Measurements from ENCODE around the gene PLEKHG3. TPM values are rescaled to one million over a fixed set of nuclear protein-coding genes. Genes with fewer than 3 reads are reported as not detected.

The PLEKHG3 gene
- total RNA-seq, 2 experiments from 2014 or later, result 6.3 to 7.1 TPM

- ChIA-PET CTCF (interaction anchor here (0.9 kb wide), 1 partner anchor 46 kb away, joined by 4 read pairs; no protein-coding TSS in a partner anchor), POLR2A (no interaction called here)
- Mint-ChIP-seq H3K4me3 (no peak overlapping the region), H3K36me3 (ENCODE audit: low read depth) (no peaks in the 10 kb centered on the region), H3K9me3 (ENCODE audit: low read depth) (no peaks in the 10 kb centered on the region), H3K27ac (no peak overlapping the region), H3K4me1 (peaks cover 21% of the 10 kb centered on the region), H3K27me3 (no peaks in the 10 kb centered on the region)
- intact Hi-C loops (cut with DNase I, micrococcal nuclease), result no loop called here
- DNase-seq, result no peak
- ATAC-seq, result no peak
These were observed 48.7 kb downstream of the PLEKHG3 start for GRCh38 chr14:64752909-64753308.

GRCh38 chr14:64753374-64753773 is 49.1 kb downstream of the PLEKHG3 start:
- Mint-ChIP-seq H3K4me1 (peaks cover 21% of the 10 kb centered on the region), H3K9me3 (ENCODE audit: low read depth) (no peaks in the 10 kb centered on the region), H3K36me3 (ENCODE audit: low read depth) (no peaks in the 10 kb centered on the region), H3K27me3 (no peaks in the 10 kb centered on the region), H3K4me3 (no peak overlapping the region), H3K27ac (no peak overlapping the region)
- intact Hi-C loops (cut with DNase I, micrococcal nuclease), result no loop called here
- ChIA-PET CTCF (interaction anchor here (0.6 to 0.9 kb wide), 2 partner anchors 46 to 906 kb away, joined by 4 read pairs; no protein-coding TSS in a partner anchor), POLR2A (no interaction called here)
- no peak for ATAC-seq
- no peak for DNase-seq

- intact Hi-C loops (cut with DNase I, micrococcal nuclease), result no loop called here
- Mint-ChIP-seq H3K4me1 (peaks cover 21% of the 10 kb centered on the region), H3K27ac (no peak overlapping the region), H3K36me3 (ENCODE audit: low read depth) (no peaks in the 10 kb centered on the region), H3K4me3 (no peak overlapping the region), H3K27me3 (no peaks in the 10 kb centered on the region), H3K9me3 (ENCODE audit: low read depth) (no peaks in the 10 kb centered on the region)
- ChIA-PET CTCF (no interaction called here), POLR2A (no interaction called here)
- DNase-seq, result no peak
- ATAC-seq, result no peak
These were observed 49.8 kb downstream of the PLEKHG3 start for GRCh38 chr14:64753999-64754398.

- no peak overlapping the region for H3K27ac Mint-ChIP-seq
- no peaks in the 10 kb centered on the region for H3K27me3 Mint-ChIP-seq
- H3K4me3 Mint-ChIP-seq, result no peak overlapping the region
- no peaks in the 10 kb centered on the region for H3K36me3 Mint-ChIP-seq (ENCODE audit: low read depth)
- ATAC-seq (no peak), DNase-seq (no peak)
- intact Hi-C loops (cut with DNase I, micrococcal nuclease), result no loop called here
- POLR2A ChIA-PET, result no interaction called here
- CTCF ChIA-PET, result no interaction called here
- H3K9me3 Mint-ChIP-seq (ENCODE audit: low read depth), result no peaks in the 10 kb centered on the region
- H3K4me1 Mint-ChIP-seq, result peaks cover 21% of the 10 kb centered on the region
These were observed 50.5 kb downstream of the PLEKHG3 start for GRCh38 chr14:64754685-64755084.

GRCh38 chr14:64755781-64756221 is 51.6 kb downstream of the PLEKHG3 start:
- peak; percentile 73 for DNase-seq
- ChIA-PET CTCF (interaction anchor here (0.7 kb wide), 1 partner anchor 23 kb away, joined by 4 read pairs; no protein-coding TSS in a partner anchor), POLR2A (no interaction called here)
- Mint-ChIP-seq H3K27ac (no peak overlapping the region), H3K27me3 (no peaks in the 10 kb centered on the region), H3K4me1 (peaks cover 24% of the 10 kb centered on the region), H3K9me3 (ENCODE audit: low read depth) (no peaks in the 10 kb centered on the region), H3K4me3 (no peak overlapping the region), H3K36me3 (ENCODE audit: low read depth) (no peaks in the 10 kb centered on the region)
- peak; percentile 94 for ATAC-seq
- intact Hi-C loops (cut with DNase I, micrococcal nuclease), result no loop called here

GRCh38 chr14:64756712-64757111 is 52.5 kb downstream of the PLEKHG3 start:
- CTCF ChIA-PET, result interaction anchor here (0.6 to 0.7 kb wide), 2 partner anchors 24 to 217 kb away, joined by 3 to 4 read pairs; no protein-coding TSS in a partner anchor
- H3K27ac Mint-ChIP-seq, result no peak overlapping the region
- ATAC-seq, result no peak

GRCh38 chr14:64757601-64758000 is 53.4 kb downstream of the PLEKHG3 start:
- H3K36me3 Mint-ChIP-seq (ENCODE audit: low read depth), result no peaks in the 10 kb centered on the region
- CTCF ChIA-PET, result interaction anchor here (0.6 kb wide), 1 partner anchor 216 kb away, joined by 3 read pairs; no protein-coding TSS in a partner anchor
- no peak for ATAC-seq
- POLR2A ChIA-PET, result no interaction called here
- intact Hi-C loops (cut with DNase I, micrococcal nuclease), result no loop called here
- no peak overlapping the region for H3K4me3 Mint-ChIP-seq
- H3K9me3 Mint-ChIP-seq (ENCODE audit: low read depth), result no peaks in the 10 kb centered on the region
- no peak overlapping the region for H3K27ac Mint-ChIP-seq
- DNase-seq, result no peak
- no peaks in the 10 kb centered on the region for H3K27me3 Mint-ChIP-seq
- H3K4me1 Mint-ChIP-seq, result peaks cover 34% of the 10 kb centered on the region

More at GRCh38 chr14:64756712-64757111, 52.5 kb downstream of the PLEKHG3 start:
- no peaks in the 10 kb centered on the region for H3K27me3 Mint-ChIP-seq
- POLR2A ChIA-PET, result no interaction called here
- H3K4me3 Mint-ChIP-seq, result no peak overlapping the region
- no peaks in the 10 kb centered on the region for H3K36me3 Mint-ChIP-seq (ENCODE audit: low read depth)
- intact Hi-C loops (cut with DNase I, micrococcal nuclease), result no loop called here
- no peaks in the 10 kb centered on the region for H3K9me3 Mint-ChIP-seq (ENCODE audit: low read depth)
- DNase-seq, result no peak
- peaks cover 29% of the 10 kb centered on the region for H3K4me1 Mint-ChIP-seq

GRCh38 chr14:64758025-64758521 is 53.8 kb downstream of the PLEKHG3 start:
- Mint-ChIP-seq H3K27me3 (no peaks in the 10 kb centered on the region), H3K4me1 (peaks cover 36% of the 10 kb centered on the region), H3K27ac (no peak overlapping the region), H3K36me3 (ENCODE audit: low read depth) (no peaks in the 10 kb centered on the region), H3K4me3 (no peak overlapping the region), H3K9me3 (ENCODE audit: low read depth) (no peaks in the 10 kb centered on the region)
- ATAC-seq (no peak), DNase-seq (no peak)
- ChIA-PET CTCF (interaction anchor here (1.2 to 2.3 kb wide), 2 partner anchors 38 to 133 kb away, joined by 4 to 15 read pairs; no protein-coding TSS in a partner anchor), POLR2A (no interaction called here)
- intact Hi-C loops (cut with DNase I, micrococcal nuclease), result no loop called here

- H3K4me1 Mint-ChIP-seq, result peaks cover 44% of the 10 kb centered on the region
- ATAC-seq, result no peak
- H3K4me3 Mint-ChIP-seq, result no peak overlapping the region
- H3K36me3 Mint-ChIP-seq (ENCODE audit: low read depth), result no peaks in the 10 kb centered on the region
- DNase-seq, result no peak
- ChIA-PET CTCF (interaction anchor here (0.6 to 2.3 kb wide), 7 partner anchors 9 to 424 kb away, joined by 3 to 15 read pairs (median 3); no protein-coding TSS in a partner anchor), POLR2A (no interaction called here)
- H3K27me3 Mint-ChIP-seq, result no peaks in the 10 kb centered on the region
- H3K27ac Mint-ChIP-seq, result no peak overlapping the region
- no peaks in the 10 kb centered on the region for H3K9me3 Mint-ChIP-seq (ENCODE audit: low read depth)
- intact Hi-C loops (cut with DNase I, micrococcal nuclease), result no loop called here
These were observed 54.7 kb downstream of the PLEKHG3 start for GRCh38 chr14:64758691-64759554.

- Mint-ChIP-seq H3K4me3 (no peak overlapping the region), H3K4me1 (peaks cover 50% of the 10 kb centered on the region), H3K36me3 (ENCODE audit: low read depth) (no peaks in the 10 kb centered on the region), H3K27me3 (no peaks in the 10 kb centered on the region), H3K9me3 (ENCODE audit: low read depth) (no peaks in the 10 kb centered on the region), H3K27ac (no peak overlapping the region)
- ChIA-PET CTCF (interaction anchor here (0.6 to 2.3 kb wide), 8 partner anchors 9 to 134 kb away, joined by 3 to 15 read pairs (median 4); no protein-coding TSS in a partner anchor), POLR2A (no interaction called here)
- no peak for DNase-seq
- ATAC-seq, result no peak
- intact Hi-C loops (cut with DNase I, micrococcal nuclease), result no loop called here
These were observed 55.3 kb downstream of the PLEKHG3 start for GRCh38 chr14:64759555-64759938.

- CTCF ChIA-PET, result interaction anchor here (0.6 to 2.4 kb wide), 10 partner anchors 10 to 221 kb away, joined by 3 to 15 read pairs (median 4); no protein-coding TSS in a partner anchor
- Mint-ChIP-seq H3K27ac (no peak overlapping the region), H3K27me3 (no peaks in the 10 kb centered on the region), H3K4me1 (peaks cover 48% of the 10 kb centered on the region), H3K4me3 (no peak overlapping the region), H3K9me3 (ENCODE audit: low read depth) (no peaks in the 10 kb centered on the region), H3K36me3 (ENCODE audit: low read depth) (no peaks in the 10 kb centered on the region)
- POLR2A ChIA-PET, result no interaction called here
- intact Hi-C loops (cut with DNase I, micrococcal nuclease), result loop anchor here (1.0 to 10.0 kb wide), 4 partner anchors 132 to 423 kb away; no protein-coding TSS in a partner anchor
- ATAC-seq (no peak), DNase-seq (peak; percentile 82)
These were observed 56.0 kb downstream of the PLEKHG3 start for GRCh38 chr14:64760146-64760755.

Data from activated CD4-positive, alpha-beta T cell treated with anti-CD3 and anti-CD28 coated beads for 36 hours (primary cell).